H1 (cell line): ENCODE results near the gene ZNF429. TPM values are rescaled to one million over a fixed set of nuclear protein-coding genes. Genes with fewer than 3 reads are reported as not detected.

Source experiments
- CTCF ChIA-PET: fragments of 300-600 bp; sonication (Branson Sonifier 250); formaldehyde crosslinking; loops from one replicate; lab custom pipeline; 2021; ENCODE audit not compliant: partially characterized antibody; lab: Charles Lee
- POLR2A ChIA-PET: fragments of 300-600 bp; sonication (Branson Sonifier 250); formaldehyde crosslinking; loops from one replicate; lab custom pipeline; 2021; ENCODE audit warnings: inconsistent platforms; ENCODE audit not compliant: partially characterized antibody; lab: Charles Lee
- DNase-seq, 2 experiments: peaks; one replicate each; pipeline versions ENCODE4 v3.0.0 to v3.0.0-alpha.2; 2010 to 2022; ENCODE audit warnings: low spot score in 2 of 2, low read depth in 1 of 2, mixed read lengths in 1 of 2
- FAIRE-seq: peaks from 2 replicates; lab custom pipeline; 2011; peaks lifted over from hg19 to GRCh38; lab: Jason Lieb, UNC
- H2AFZ ChIP-seq: 2 replicates; pipeline ENCODE4 v1.8.1; 2012; ENCODE audit warnings: low read length, inconsistent platforms
- H2AK5ac ChIP-seq: 2 replicates; pipeline ENCODE4 v1.6.1; 2013; ENCODE audit warnings: low read depth, low read length
- H2BK120ac ChIP-seq: replicated peaks from 2 replicates; pipeline ENCODE3; 2013; ENCODE audit warnings: low read depth, low read length, inconsistent platforms
- H2BK12ac ChIP-seq: 2 replicates; pipeline ENCODE4 v1.6.1; 2013; ENCODE audit warnings: low read depth, low read length
- H2BK15ac ChIP-seq: 2 replicates; pipeline ENCODE4 v1.6.1; 2013; ENCODE audit warnings: low read length
- H2BK20ac ChIP-seq: 2 replicates; pipeline ENCODE4 v1.6.1; 2013; ENCODE audit warnings: low read length
- H2BK5ac ChIP-seq: 2 replicates; pipeline ENCODE4 v1.6.1; 2013; ENCODE audit warnings: low read depth, low read length
- H3K14ac ChIP-seq: 2 replicates; pipeline ENCODE4 v1.6.1; 2013; ENCODE audit warnings: inconsistent platforms; ENCODE audit not compliant: insufficient read length
- H3K18ac ChIP-seq: 2 replicates; pipeline ENCODE4 v1.6.1; 2013; ENCODE audit warnings: low read length; ENCODE audit errors: extremely low read depth
- H3K23ac ChIP-seq: 2 replicates; pipeline ENCODE4 v1.6.1; 2013; ENCODE audit warnings: inconsistent platforms; ENCODE audit not compliant: insufficient read length
- H3K23me2 ChIP-seq: 2 replicates; pipeline ENCODE4 v1.6.1; 2013; ENCODE audit warnings: low read depth, low read length
- H3K27ac ChIP-seq: 2 replicates; pipeline ENCODE4 v1.6.1; 2011; ENCODE audit warnings: low read depth, low read length, inconsistent platforms
- H3K27me3 ChIP-seq, 4 experiments: replicated peaks in 1 of 4; 1 replicate in 1 of 4; 2 replicates in 3 of 4; pipeline versions ENCODE4 v1.6.1 to v1.8.1; 2011 to 2013; ENCODE audit warnings: low read length in 3 of 4, mild to moderate bottlenecking in 3 of 4, inconsistent platforms in 2 of 4, mixed read lengths in 2 of 4, moderate library complexity in 1 of 4; ENCODE audit not compliant: control insufficient read depth in 3 of 4, insufficient read depth in 3 of 4; ENCODE audit errors: extremely low read depth in 1 of 4
- H3K36me3 ChIP-seq, 4 experiments: 2 replicates each; pipeline versions ENCODE4 v1.6.1 to v1.8.1; 2011 to 2013; ENCODE audit warnings: mild to moderate bottlenecking in 4 of 4, low read length in 3 of 4, moderate library complexity in 2 of 4, control low read depth in 1 of 4, inconsistent platforms in 1 of 4; ENCODE audit not compliant: insufficient read depth in 4 of 4, control insufficient read depth in 2 of 4
- H3K4ac ChIP-seq: replicated peaks from 2 replicates; pipeline ENCODE3; 2013; ENCODE audit warnings: low read length, low read depth, mixed read lengths, inconsistent platforms; ENCODE audit not compliant: insufficient read length
- H3K4me1 ChIP-seq, 4 experiments: replicated peaks in 1 of 4; 1 replicate in 1 of 4; 2 replicates in 3 of 4; pipeline versions ENCODE4 v1.6.1 to v1.8.1; 2011 to 2013; ENCODE audit warnings: low read length in 3 of 4, inconsistent platforms in 2 of 4, mixed read lengths in 1 of 4; ENCODE audit not compliant: insufficient read depth in 4 of 4, control insufficient read depth in 3 of 4
- H3K4me2 ChIP-seq, 2 experiments: 2 replicates each; pipeline versions ENCODE4 v1.6.1 to v1.8.1; 2011 to 2013; ENCODE audit warnings: low read depth in 2 of 2, low read length in 2 of 2, control low read depth in 1 of 2, inconsistent platforms in 1 of 2, mild to moderate bottlenecking in 1 of 2; ENCODE audit not compliant: insufficient read depth in 1 of 2
- H3K4me3 ChIP-seq, 4 experiments: fragments of 200-600, 300-600 bp in 1 of 4; sonication (generic), shearing (Covaris generic), sonication (Bioruptor Twin) in 1 of 4; 2 replicates each; pipeline versions ENCODE4 v1.5.1 to v1.8.1; 2011 to 2016; ENCODE audit warnings: low read length in 4 of 4, low read depth in 3 of 4, control low read depth in 2 of 4, inconsistent platforms in 2 of 4, mild to moderate bottlenecking in 2 of 4, mixed read lengths in 1 of 4, moderate library complexity in 1 of 4; ENCODE audit not compliant: insufficient read depth in 2 of 4; ENCODE audit errors: extremely low read depth in 1 of 4
- H3K56ac ChIP-seq: replicated peaks from 2 replicates; pipeline ENCODE3; 2013; ENCODE audit warnings: low read depth, mild to moderate bottlenecking, mixed read lengths, low read length, inconsistent platforms; ENCODE audit not compliant: insufficient read length
- H3K79me1 ChIP-seq: 2 replicates; pipeline ENCODE4 v1.6.1; 2013; ENCODE audit warnings: low read depth, low read length, control low read depth
- H3K79me2 ChIP-seq, 2 experiments: 2 replicates each; pipeline versions ENCODE4 v1.6.1 to v1.8.1; 2012 to 2013; ENCODE audit warnings: low read length in 2 of 2, mild to moderate bottlenecking in 2 of 2, inconsistent platforms in 1 of 2; ENCODE audit not compliant: insufficient read depth in 2 of 2, control insufficient read depth in 1 of 2
- H3K9ac ChIP-seq, 4 experiments: replicated peaks in 1 of 4; 1 replicate in 1 of 4; 2 replicates in 3 of 4; pipeline versions ENCODE4 v1.6.1 to v1.8.1; 2011 to 2013; ENCODE audit warnings: low read depth in 3 of 4, low read length in 3 of 4, control low read depth in 2 of 4, mild to moderate bottlenecking in 2 of 4, moderate library complexity in 2 of 4, inconsistent platforms in 1 of 4; ENCODE audit errors: extremely low read depth in 1 of 4
- H3K9me3 ChIP-seq, 2 experiments: 2 replicates each; pipeline versions ENCODE4 v1.6.1 to v1.8.1; 2012 to 2013; ENCODE audit warnings: mild to moderate bottlenecking in 2 of 2, moderate library complexity in 2 of 2, control low read depth in 1 of 2, inconsistent platforms in 1 of 2, low read depth in 1 of 2, low read length in 1 of 2, mixed read lengths in 1 of 2; ENCODE audit not compliant: insufficient read depth in 2 of 2
- H4K20me1 ChIP-seq, 2 experiments: replicated peaks in 1 of 2; 2 replicates each; pipeline versions ENCODE3 to v1.8.1; 2011 to 2013; ENCODE audit warnings: inconsistent platforms in 2 of 2, low read length in 2 of 2, mild to moderate bottlenecking in 1 of 2; ENCODE audit not compliant: insufficient read depth in 2 of 2, control insufficient read depth in 1 of 2
- H4K5ac ChIP-seq: 2 replicates; pipeline ENCODE4 v1.6.1; 2013; ENCODE audit warnings: low read length, low read depth, mixed read lengths, inconsistent platforms; ENCODE audit not compliant: insufficient read length
- H4K8ac ChIP-seq: 2 replicates; pipeline ENCODE4 v1.8.0; 2013; ENCODE audit warnings: mild to moderate bottlenecking, moderate library complexity, low read length, inconsistent platforms; ENCODE audit not compliant: insufficient read depth; ENCODE audit errors: extremely low read depth
- H4K91ac ChIP-seq: replicated peaks from 2 replicates; pipeline ENCODE3; 2013; ENCODE audit warnings: low read length, mixed read lengths, inconsistent platforms; ENCODE audit not compliant: insufficient read length
- ATF3 ChIP-seq: IDR thresholded peaks from 2 replicates; pipeline ENCODE4 v1.6.1; 2011; ENCODE audit warnings: low read depth, mild to moderate bottlenecking, low read length; ENCODE audit not compliant: insufficient read depth
- BCL11A ChIP-seq, 2 experiments: IDR thresholded peaks; one replicate each; pipeline ENCODE4 v1.6.1; 2011; ENCODE audit warnings: low read depth in 2 of 2, low read length in 2 of 2, mild to moderate bottlenecking in 2 of 2
- BRCA1 ChIP-seq: IDR thresholded peaks from 2 replicates; pipeline ENCODE4 v1.6.1; 2012; ENCODE audit warnings: low read depth, low read length, improper control_type of control experiment
- POLR2AphosphoS5 ChIP-seq: IDR thresholded peaks from 2 replicates; pipeline ENCODE4 v1.6.1; 2011; ENCODE audit warnings: low read depth, low read length
- WGBS, 2 experiments: shearing (Covaris generic) in 1 of 2; methylation state at CpG; one replicate each; pipeline versions ENCODE4 v1.1.6 to v1.1.7; 2013 to 2015; ENCODE audit warnings: low lambda C conversion rate in 2 of 2, mixed read lengths in 2 of 2, inconsistent platforms in 1 of 2, low coverage in 1 of 2, missing lambda C conversion rate in 1 of 2; ENCODE audit not compliant: insufficient replicate concordance in 2 of 2, insufficient coverage in 1 of 2, insufficient read length in 1 of 2; ENCODE audit errors: extremely low coverage in 1 of 2, missing lambda C conversion rate in 1 of 2; 5-methylcytosine and 5-hydroxymethylcytosine counted together
- polyA plus RNA-seq, 7 experiments: library from polyadenylated mRNA; depleted of rRNA in 3 of 7; stranded (reverse) in 5 of 7; unstranded in 2 of 7; fragments of >200 nt in 5 of 7; fragments of 200-250 nt in 2 of 7; gene quantifications; 1 replicate in 5 of 7; 2 replicates in 1 of 7; 4 replicates in 1 of 7; pipeline versions ENCODE4 v1.2.1 to v1.2.3, GENCODE V29; 2011 to 2013; ENCODE audit warnings: missing spikeins in 2 of 7, mixed read lengths in 2 of 7
- total RNA-seq: library from RNA; stranded (reverse); fragmentation: NEBNext Ultra II Directional; extraction: Animal tissue kit (Norgen Biotek cat#: 25700); gene quantifications from 2 replicates; pipeline ENCODE4 v1.2.1, GENCODE V29; 2021

Gene ZNF429
- total and polyA plus RNA-seq, 2 of the 8 experiments (the other 6 are each of a cell fraction or from before 2014, with no cell fraction given), result 10.9 to 15.0 TPM

DNA sequence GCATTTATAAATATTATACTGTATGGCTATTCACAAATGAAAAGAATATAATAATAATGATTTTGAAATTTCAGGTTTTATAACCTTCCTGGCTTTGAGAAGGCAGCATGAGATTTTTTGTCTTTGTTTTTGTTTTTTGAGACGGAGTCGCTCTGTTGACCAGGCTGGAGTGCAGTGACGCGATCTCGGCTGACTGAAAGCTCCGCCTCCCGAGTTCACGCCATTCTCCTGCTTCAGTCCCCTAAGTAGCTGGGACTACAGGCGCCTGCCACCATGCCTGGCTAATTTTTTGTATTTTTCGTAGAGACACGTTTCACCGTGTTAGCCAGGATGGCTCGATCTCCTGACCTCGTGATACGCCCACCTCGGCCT lies 64.1 kb downstream of the ZNF429 start:
- H3K23ac ChIP-seq, result no peak overlapping the region
- no peak overlapping the region for H2BK12ac ChIP-seq
- no peak overlapping the region for H2AK5ac ChIP-seq
- no peak overlapping the region for H4K91ac ChIP-seq
- 97% methylated on average over 16 of the region's 16 CpGs; no CpG with 5 or more reads in 1 of the 2 experiments for WGBS, 2 experiments
- no peak overlapping the region for H4K5ac ChIP-seq
- H3K4me3 ChIP-seq, result no peak overlapping the region
- no peaks in the 10 kb centered on the region for H3K9me3 ChIP-seq
- no peak overlapping the region for H2BK120ac ChIP-seq
- no peak overlapping the region for H3K27ac ChIP-seq
- H3K14ac ChIP-seq, result no peak overlapping the region
- no peak overlapping the region for H2BK15ac ChIP-seq
- no peaks in the 10 kb centered on the region for H3K79me1 ChIP-seq
- H3K27me3 ChIP-seq, result no peaks in the 10 kb centered on the region
- no peaks in the 10 kb centered on the region for H3K4me1 ChIP-seq
- H3K56ac ChIP-seq, result no peak overlapping the region
- TF ChIP-seq POLR2AphosphoS5 (no peak), ATF3 (no peak), BRCA1 (no peak), BCL11A (IDR thresholded peaks at IDR 0.05; ENCODE audit: low read depth in 2 of 2, low read length in 2 of 2) (no peak)
- H3K79me2 ChIP-seq, result no peaks in the 10 kb centered on the region
- no peaks in the 10 kb centered on the region for H3K23me2 ChIP-seq
- ChIA-PET POLR2A (interaction anchor here (0.8 kb wide), 1 partner anchor 266 kb away, joined by 3 read pairs; the partner anchor contains the start of gene ZNF43), CTCF (interaction anchor here (0.8 to 1.3 kb wide), 2 partner anchors 12 to 118 kb away, joined by 3 to 4 read pairs; no protein-coding TSS in a partner anchor)
- H3K36me3 ChIP-seq, result no peaks in the 10 kb centered on the region
- no peak overlapping the region for H2BK20ac ChIP-seq
- DNase-seq (no peak), FAIRE-seq (no peak)
- H3K4ac ChIP-seq, result no peak overlapping the region
- no peak overlapping the region for H3K18ac ChIP-seq
- H4K8ac ChIP-seq, result no peak overlapping the region
- H2AFZ ChIP-seq, result no peak overlapping the region
- no peak overlapping the region for H3K9ac ChIP-seq
- H4K20me1 ChIP-seq, result no peaks in the 10 kb centered on the region
- H2BK5ac ChIP-seq, result no peak overlapping the region
- H3K4me2 ChIP-seq, result no peak overlapping the region
